SK-N-SH treated with all-trans-retinoic acid at 6 μM for 48 hours (cell line): ENCODE data around the gene SAMD1.

Source experiments
- ARNTL ChIP-seq: fragments of 450-650 bp; formaldehyde crosslinking; IDR thresholded peaks from 2 replicates; pipeline ENCODE4 v1.5.0; 2020; ENCODE audit warnings: low read depth, mild to moderate bottlenecking, moderate library complexity, borderline replicate concordance
- GLIS3 ChIP-seq: fragments of 250-450 bp; sonication (Bioruptor Pico); IDR thresholded peaks from 2 replicates; pipeline ENCODE4 v1.5.0; 2020; ENCODE audit warnings: mild to moderate bottlenecking, moderate library complexity
- PPARA ChIP-seq: fragments of 250-450 bp; sonication (Bioruptor Pico); IDR thresholded peaks from 2 replicates; pipeline ENCODE4 v1.5.0; 2020; ENCODE audit warnings: mild to moderate bottlenecking, borderline replicate concordance
- ZFP30 ChIP-seq: fragments of 450-650 bp; formaldehyde crosslinking; IDR thresholded peaks from 2 replicates; pipeline ENCODE4 v1.5.0; 2022; ENCODE audit warnings: mild to moderate bottlenecking, moderate library complexity
- TF ChIP-seq, protein P1 (sequence below): fragments of 250-450 bp; sonication (Bioruptor Pico); IDR thresholded peaks from 2 replicates; pipeline ENCODE4 v1.5.1; 2020; ENCODE audit warnings: low read depth, mild to moderate bottlenecking, moderate library complexity

GRCh38 chr19:14111486-14111885 is 20.9 kb upstream of the SAMD1 start:
- TF ChIP-seq GLIS3 (CRISPR knock-in tag) (no peak), PPARA (CRISPR knock-in tag) (no peak), ARNTL (no peak), ZFP30 (CRISPR knock-in tag) (no peak)
- TF ChIP-seq, protein P1, sequence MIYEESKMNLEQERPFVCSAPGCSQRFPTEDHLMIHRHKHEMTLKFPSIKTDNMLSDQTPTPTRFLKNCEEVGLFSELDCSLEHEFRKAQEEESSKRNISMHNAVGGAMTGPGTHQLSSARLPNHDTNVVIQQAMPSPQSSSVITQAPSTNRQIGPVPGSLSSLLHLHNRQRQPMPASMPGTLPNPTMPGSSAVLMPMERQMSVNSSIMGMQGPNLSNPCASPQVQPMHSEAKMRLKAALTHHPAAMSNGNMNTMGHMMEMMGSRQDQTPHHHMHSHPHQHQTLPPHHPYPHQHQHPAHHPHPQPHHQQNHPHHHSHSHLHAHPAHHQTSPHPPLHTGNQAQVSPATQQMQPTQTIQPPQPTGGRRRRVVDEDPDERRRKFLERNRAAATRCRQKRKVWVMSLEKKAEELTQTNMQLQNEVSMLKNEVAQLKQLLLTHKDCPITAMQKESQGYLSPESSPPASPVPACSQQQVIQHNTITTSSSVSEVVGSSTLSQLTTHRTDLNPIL (CRISPR knock-in tag): no peak
